Transverse colon (tissue), 4 donors: ENCODE results near the gene CAPN12.

Source experiments
- EP300 ChIP-seq: sonication (generic); formaldehyde crosslinking; IDR thresholded peaks from one replicate; pipeline ENCODE4 v1.6.1; 2017; ENCODE audit warnings: antibody characterized with exemption, low read depth
- POLR2A ChIP-seq: fragments of 450-650 bp; IDR thresholded peaks from one replicate; pipeline ENCODE4 v1.6.1; 2016; ENCODE audit warnings: antibody characterized with exemption, mild to moderate bottlenecking, moderate library complexity
- POLR2AphosphoS5 ChIP-seq, 3 donors: sonication (generic); formaldehyde crosslinking; IDR thresholded peaks; one replicate each; pipeline ENCODE4 v1.6.1; 2016; ENCODE audit warnings: antibody characterized with exemption in 3 of 3
- TF ChIP-seq, protein P1 (sequence below), 5 experiments: fragments of 200-600 bp in 3 of 5; fragments of 450-650 bp in 2 of 5; sonication (generic) in 3 of 5; IDR thresholded peaks; 1 replicate in 2 of 5; 2 replicates in 3 of 5; pipeline ENCODE4 v1.5.1; 2016 to 2017; ENCODE audit warnings: antibody characterized with exemption in 5 of 5, inconsistent platforms in 3 of 5, mild to moderate bottlenecking in 2 of 5, moderate library complexity in 1 of 5

DNA sequence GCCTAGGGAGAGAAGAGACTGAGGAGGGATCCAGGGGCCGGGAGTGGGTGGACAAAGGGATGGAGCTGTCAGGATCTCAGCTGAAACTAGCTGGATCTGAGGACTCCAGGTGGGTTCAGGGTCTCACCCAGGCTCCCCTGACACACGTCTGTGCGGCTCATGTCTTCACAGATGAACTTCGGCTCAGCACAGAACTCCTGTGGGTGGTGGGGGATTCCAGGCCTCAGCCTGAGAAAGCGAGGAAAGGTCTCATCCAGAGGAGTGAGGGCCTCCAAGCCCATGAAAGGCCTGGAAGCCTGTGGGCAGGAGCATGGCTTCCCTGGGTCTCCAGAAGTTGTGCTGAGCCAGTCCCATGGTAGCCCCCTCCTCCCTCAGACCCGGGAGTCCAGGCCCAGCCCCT lies 1.4 kb downstream of the CAPN12 start:
- TF ChIP-seq POLR2A = no peak
- TF ChIP-seq, protein P1, sequence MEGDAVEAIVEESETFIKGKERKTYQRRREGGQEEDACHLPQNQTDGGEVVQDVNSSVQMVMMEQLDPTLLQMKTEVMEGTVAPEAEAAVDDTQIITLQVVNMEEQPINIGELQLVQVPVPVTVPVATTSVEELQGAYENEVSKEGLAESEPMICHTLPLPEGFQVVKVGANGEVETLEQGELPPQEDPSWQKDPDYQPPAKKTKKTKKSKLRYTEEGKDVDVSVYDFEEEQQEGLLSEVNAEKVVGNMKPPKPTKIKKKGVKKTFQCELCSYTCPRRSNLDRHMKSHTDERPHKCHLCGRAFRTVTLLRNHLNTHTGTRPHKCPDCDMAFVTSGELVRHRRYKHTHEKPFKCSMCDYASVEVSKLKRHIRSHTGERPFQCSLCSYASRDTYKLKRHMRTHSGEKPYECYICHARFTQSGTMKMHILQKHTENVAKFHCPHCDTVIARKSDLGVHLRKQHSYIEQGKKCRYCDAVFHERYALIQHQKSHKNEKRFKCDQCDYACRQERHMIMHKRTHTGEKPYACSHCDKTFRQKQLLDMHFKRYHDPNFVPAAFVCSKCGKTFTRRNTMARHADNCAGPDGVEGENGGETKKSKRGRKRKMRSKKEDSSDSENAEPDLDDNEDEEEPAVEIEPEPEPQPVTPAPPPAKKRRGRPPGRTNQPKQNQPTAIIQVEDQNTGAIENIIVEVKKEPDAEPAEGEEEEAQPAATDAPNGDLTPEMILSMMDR (IDR thresholded peaks at IDR 0.05) = no peak
- TF ChIP-seq POLR2AphosphoS5 (IDR thresholded peaks at IDR 0.05) = no peak
- no peak for TF ChIP-seq EP300
